RWPE2 (cell line): ENCODE data around the gene COMTD1.

Experiments
- ATAC-seq: fragments of 200-7000 bp; cut with Tn5 transposase; 3 replicates; pipeline ENCODE4 v1.9.1; 2021; ENCODE audit warnings: low read depth
- DNase-seq: peaks from one replicate; pipeline ENCODE4 v3.0.0-alpha.2; 2020; ENCODE audit warnings: low spot score
- H3K27ac ChIP-seq: fragments of 450-650 bp; 2 replicates; pipeline ENCODE4 v1.5.1; 2017; ENCODE audit warnings: mild to moderate bottlenecking; ENCODE audit not compliant: poor library complexity, severe bottlenecking
- H3K27me3 ChIP-seq: fragments of 250-450 bp; sonication (Bioruptor Pico); 2 replicates; pipeline ENCODE4 v1.5.1; 2021; ENCODE audit warnings: mild to moderate bottlenecking, moderate library complexity; ENCODE audit not compliant: insufficient read depth, poor library complexity, severe bottlenecking
- H3K36me3 ChIP-seq: fragments of 250-450 bp; sonication (Bioruptor Pico); 2 replicates; pipeline ENCODE4 v1.5.1; 2020; ENCODE audit warnings: low read depth, mild to moderate bottlenecking, moderate library complexity
- H3K4me1 ChIP-seq: fragments of 250-450 bp; sonication (Bioruptor Pico); 2 replicates; pipeline ENCODE4 v1.5.1; 2021; ENCODE audit warnings: mild to moderate bottlenecking, moderate library complexity; ENCODE audit not compliant: insufficient read depth, poor library complexity, severe bottlenecking
- H3K4me3 ChIP-seq: fragments of 250-450 bp; sonication (Bioruptor Pico); 2 replicates; pipeline ENCODE4 v1.5.1; 2021; ENCODE audit warnings: mild to moderate bottlenecking, moderate library complexity; ENCODE audit not compliant: severe bottlenecking
- H3K9me3 ChIP-seq: fragments of 250-450 bp; sonication (Bioruptor Pico); 2 replicates; pipeline ENCODE4 v1.5.1; 2021; ENCODE audit warnings: mild to moderate bottlenecking, moderate library complexity; ENCODE audit not compliant: severe bottlenecking
- CTCF ChIP-seq: fragments of 450-650 bp; IDR thresholded peaks from one replicate; pipeline ENCODE4 v1.5.1; 2017; ENCODE audit warnings: mild to moderate bottlenecking, moderate library complexity; ENCODE audit not compliant: poor library complexity, severe bottlenecking

Gene COMTD1

DNA sequence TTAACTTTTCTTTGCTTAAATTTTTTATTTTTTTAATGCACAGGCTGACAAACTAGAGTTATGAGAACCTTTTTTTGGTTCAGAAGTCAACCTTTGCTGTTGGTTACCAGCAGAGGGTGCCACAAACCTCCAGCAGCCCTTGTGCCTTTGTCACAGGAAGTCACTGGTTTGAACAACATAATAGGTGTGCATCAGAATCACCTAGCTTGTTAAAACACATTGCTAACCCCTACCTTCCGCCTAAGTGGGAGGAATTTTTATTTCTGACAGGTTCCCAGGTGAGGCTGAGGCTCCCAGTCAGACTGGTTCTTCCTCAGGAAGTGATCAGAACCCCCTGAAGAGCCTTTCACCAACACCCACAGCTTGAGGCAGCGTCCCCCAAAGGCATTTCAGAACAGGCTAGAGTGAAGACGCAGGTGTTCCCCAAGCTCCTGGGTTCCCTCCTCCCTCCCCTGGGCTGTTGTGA, 47.8 kb downstream of the COMTD1 start:
- Histone ChIP-seq H3K4me1 (peaks cover 21% of the 10 kb centered on the region), H3K9me3 (no peaks in the 10 kb centered on the region), H3K36me3 (no peaks in the 10 kb centered on the region), H3K27me3 (no peaks in the 10 kb centered on the region), H3K4me3 (no peak overlapping the region), H3K27ac (peak overlapping the region; percentile 39)
- DNase-seq (no peak), ATAC-seq (peak; percentile 58)
- peak; percentile 94 for TF ChIP-seq CTCF

DNA sequence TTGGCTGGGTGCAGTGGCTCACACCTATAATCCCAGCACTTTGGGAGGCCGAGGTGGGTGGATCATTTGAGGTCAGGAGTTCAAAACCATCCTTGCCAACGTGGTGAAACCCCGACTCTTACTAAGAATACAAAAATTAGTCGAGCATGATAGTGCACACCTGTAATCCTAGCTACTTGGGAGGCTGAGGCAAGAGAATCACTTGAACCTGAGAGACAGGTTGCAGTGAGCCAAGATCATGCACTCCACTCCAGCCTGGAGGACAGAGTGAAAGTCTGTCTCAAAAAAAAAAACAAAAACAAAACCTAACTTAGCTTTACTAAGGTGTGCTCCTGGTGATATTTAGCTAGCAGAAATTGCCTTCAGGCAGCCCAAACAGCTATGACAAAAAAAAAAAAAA, 49.4 kb downstream of the COMTD1 start:
- H3K27me3 ChIP-seq: no peaks in the 10 kb centered on the region
- ATAC-seq (no peak), DNase-seq (no peak)
- peaks cover 8% of the 10 kb centered on the region for H3K4me1 ChIP-seq
- peaks cover 4% of the 10 kb centered on the region; the same call in 1 of the 2 replicates for H3K36me3 ChIP-seq
- no peaks in the 10 kb centered on the region for H3K9me3 ChIP-seq
- TF ChIP-seq CTCF: no peak
- H3K4me3 ChIP-seq: no peak overlapping the region
- no peak overlapping the region for H3K27ac ChIP-seq
